GM20431 (cell line): Measurements from ENCODE around the gene ALAS1.

ENCODE experiments used
- in situ Hi-C: fragments of 300-500 bp; cut with MseI, MboI; formaldehyde crosslinking; loops from one replicate; pipeline ENCODE4 v1.15.0; 2020; ENCODE audit warnings: low sequenced_read_pairs; ENCODE audit not compliant: unreplicated experiment

Gene ALAS1

DNA sequence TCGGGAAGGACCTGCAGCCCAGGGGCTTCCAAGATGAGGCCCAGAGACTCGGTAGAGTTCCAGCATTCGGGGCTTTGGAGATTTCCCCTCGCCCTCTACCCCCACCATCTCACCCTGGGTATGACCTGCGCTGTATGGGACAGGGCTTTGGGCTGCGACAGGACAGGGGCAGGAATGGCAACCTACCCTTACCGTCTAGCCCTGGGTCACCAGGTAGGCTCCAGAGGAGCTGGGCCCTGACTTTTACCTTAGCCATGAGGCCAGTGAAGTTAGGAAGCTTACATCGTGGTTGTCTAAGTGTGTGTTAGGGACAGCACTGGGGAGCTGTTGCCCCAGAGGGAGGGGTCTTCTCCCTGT lies 48.3 kb downstream of the ALAS1 start:
- in situ Hi-C loops = no loop called here

- in situ Hi-C loops = no loop called here
Observed at GRCh38 chr3:52246728-52247408, 48.9 kb downstream of the ALAS1 start.

DNA sequence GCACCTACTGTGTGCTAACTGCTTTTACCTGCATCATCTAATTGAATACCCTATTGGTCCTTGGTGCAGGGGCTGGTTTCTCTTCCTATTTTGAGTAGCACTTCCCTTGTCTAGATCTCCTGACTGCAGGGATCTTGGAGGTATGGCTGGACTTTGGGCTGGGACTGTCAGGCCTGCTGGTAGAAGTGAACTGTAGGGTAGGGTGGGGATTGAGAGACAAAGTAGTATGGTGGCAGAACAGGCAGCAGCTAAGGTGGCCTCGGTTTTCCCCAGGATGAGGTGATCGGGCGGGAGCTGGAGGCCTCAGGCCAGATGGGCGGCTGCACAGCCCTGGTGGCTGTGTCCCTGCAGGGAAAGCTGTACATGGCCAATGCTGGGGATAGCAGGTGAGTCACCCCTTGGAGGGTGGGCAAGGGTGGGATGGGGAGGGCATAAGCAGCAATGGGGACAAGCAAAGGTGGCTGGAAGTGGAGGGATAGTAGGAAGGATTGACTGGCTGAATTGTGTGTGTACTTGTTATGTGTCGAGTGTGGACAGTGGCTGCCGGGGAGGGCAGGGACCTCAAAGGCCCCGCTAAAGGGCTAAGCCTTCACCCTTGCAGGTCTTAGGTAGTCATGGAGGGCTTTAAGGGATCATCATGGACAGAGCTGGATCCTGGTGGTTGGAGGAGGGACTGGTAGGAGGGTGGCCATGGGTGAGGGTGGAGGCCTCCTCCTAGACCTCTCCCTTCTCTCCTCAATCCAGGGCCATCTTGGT lies 49.6 kb downstream of the ALAS1 start:
- in situ Hi-C loops = no loop called here

DNA sequence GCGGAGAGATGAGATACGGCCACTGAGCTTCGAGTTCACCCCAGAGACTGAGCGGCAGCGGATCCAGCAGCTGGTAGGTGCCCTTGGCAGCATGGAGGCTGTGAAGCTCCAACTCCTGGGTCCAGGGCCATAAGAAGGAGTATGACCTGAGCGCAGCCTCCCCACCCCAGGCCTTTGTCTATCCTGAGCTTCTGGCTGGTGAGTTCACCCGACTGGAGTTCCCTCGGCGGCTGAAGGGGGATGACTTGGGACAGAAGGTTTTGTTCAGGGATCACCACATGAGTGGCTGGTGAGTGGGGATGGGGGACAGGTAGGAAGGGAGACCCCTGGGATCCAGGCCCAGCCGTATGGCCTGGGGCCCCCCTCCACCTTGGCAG lies 50.2 kb downstream of the ALAS1 start:
- in situ Hi-C loops = no loop called here

DNA sequence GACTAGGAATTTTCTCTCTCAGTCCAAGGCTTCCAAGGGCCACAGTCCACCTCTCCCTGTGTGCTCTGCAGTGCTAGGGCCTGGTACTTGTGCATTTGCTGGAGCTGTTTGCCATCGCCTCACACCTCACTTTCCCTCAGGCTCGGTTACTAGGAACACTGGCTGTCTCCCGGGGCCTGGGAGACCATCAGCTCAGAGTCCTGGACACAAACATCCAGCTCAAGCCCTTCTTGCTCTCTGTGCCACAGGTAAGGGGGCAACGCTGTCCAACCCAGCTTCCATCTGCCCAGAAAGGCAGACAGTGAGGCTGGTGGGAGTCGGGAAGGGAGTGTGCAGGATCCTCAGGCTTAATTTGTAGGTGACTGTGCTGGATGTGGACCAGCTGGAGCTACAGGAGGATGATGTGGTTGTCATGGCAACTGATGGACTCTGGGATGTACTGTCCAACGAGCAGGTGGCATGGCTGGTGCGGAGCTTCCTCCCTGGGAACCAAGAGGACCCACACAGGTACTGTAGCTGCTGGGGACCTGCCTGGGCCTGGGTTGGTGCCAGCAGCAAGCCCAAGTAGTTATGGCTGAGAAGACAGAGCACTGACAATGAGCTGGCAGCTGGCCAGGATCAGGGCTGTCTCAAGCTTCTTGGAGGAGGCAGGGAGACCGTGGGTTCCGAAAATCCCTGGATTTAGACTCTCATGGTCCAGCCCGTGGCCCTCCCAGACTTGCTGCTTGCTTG lies 51.0 kb downstream of the ALAS1 start:
- in situ Hi-C loops = no loop called here

DNA sequence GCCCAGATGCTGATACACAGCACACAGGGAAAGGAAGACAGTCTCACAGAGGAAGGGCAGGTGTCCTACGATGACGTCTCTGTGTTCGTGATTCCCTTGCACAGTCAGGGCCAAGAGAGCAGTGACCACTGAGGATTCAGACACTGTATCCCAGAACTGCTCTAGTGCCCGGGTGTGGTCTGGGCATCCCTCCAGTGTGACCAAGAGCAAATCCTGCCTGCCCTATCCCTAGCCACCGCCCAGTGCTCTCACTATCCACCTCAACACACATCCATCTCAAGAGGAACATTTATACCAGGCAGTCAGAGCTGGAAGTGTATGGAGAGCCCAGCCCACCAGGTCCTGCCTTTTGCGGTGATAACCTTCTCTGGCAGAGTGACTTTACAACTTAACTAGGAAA lies 51.7 kb downstream of the ALAS1 start:
- in situ Hi-C loops = no loop called here

GRCh38 chr3:52250122-52250521 lies 52.2 kb downstream of the ALAS1 start:
- in situ Hi-C loops = no loop called here

DNA sequence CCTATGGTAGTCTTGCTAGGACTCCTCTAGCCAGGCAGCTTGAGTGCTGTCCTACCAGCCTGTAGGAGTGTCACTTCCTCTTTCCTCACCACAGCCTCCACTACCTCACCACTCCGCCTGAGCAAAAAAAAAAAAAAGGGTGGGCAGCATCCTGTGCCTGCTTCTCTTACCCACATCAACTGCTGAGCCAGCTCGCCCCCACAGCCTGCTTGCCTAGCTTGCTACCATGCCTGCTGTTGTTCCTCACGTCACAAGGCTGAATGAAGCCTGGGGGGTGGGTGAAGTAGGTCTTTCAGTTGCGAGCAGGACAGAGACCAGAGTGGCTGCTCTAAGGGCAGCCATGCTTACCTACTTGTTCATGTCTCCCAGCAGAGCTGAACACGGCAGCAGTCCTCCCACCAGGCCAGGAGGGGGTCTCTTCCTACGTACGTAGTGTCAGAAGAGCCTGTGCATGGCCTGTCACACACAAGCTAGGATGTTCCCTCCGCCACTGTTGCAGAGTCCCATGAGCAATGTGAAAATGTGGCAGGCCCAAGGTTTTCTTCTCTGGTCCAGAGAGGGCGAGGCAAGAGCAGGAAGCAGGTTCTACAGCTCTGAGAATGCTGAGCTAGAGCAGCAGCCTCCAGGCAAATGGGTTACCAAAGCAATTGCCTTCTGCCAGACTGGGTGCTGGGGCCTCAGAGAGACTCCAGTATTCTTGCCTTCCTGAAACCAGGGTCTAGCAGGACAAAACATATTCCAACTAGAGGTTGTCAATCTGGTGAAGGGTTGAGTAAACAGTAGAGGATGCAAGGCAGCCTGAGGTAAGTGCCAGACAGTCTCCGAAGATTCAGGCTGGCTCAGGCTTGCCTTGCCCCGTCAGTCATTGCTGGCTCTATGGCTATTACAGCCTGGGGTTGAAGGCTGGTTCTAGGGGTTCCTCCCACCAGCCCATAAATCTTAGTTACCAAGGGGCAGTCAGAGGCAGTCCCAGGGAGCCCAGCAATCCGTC lies 55.6 kb downstream of the ALAS1 start:
- in situ Hi-C loops = no loop called here

DNA sequence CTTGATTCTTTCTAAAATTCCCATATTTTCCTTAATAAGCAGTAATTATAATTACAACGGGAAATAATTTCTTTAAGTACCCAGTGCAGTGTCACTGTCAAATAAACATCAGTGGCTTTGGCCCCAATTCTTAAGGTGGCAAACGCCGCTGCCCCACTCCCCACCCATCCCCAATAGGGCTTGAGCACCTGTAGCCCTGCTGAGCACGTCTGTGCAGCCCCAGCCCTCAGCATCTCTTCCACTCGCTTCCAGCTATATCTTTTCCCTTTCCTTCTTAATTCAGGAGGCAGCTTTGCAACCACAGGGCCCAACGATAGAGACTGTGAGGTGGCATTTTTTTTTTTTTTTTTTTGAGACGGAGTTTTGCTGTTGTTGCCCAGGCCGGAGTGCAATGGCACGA lies 56.6 kb downstream of the ALAS1 start:
- in situ Hi-C loops = no loop called here

DNA sequence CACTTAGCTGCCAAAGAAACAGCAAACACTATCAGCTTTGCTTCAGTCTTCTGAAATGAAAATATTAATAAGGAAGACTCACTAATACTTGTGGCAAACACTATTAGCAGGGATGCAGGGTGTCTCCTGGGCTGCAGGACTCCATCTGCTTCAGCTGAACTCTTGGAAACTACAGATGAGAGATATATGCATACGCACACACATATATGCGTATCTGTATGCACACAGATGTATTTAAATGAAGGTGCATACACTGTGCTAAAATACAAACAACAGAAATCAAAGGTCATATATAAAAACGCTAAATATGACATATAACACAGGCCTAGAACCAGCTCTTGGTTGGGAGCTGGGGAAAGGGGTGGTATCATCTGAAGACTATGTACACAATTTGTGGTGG lies 58.2 kb downstream of the ALAS1 start:
- in situ Hi-C loops = no loop called here

- in situ Hi-C loops = no loop called here
Observed at GRCh38 chr3:52256622-52257021, 58.7 kb downstream of the ALAS1 start.

DNA sequence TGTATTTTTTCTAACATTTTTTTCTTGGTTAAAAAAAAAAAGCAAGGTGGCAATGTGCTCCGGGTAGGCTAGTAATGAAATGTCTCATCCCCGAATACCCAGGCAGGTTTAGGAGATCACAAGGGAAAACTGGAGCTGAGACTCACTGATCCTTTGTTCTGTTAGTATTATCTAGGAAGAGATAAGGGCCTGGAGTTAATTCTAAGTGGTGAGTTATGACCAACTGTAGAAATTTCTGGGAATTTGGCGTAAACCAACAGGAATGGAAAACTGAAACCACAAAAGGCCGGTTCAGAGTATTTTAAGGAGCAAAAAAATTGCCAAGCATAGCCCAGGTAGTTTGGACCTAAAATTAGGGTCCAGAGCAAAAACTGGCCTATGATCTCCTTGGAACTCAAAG lies 60.0 kb downstream of the ALAS1 start:
- in situ Hi-C loops = no loop called here

GRCh38 chr3:52259035-52259434 lies 61.1 kb downstream of the ALAS1 start:
- in situ Hi-C loops = no loop called here

GRCh38 chr3:52259448-52259847 lies 61.5 kb downstream of the ALAS1 start:
- in situ Hi-C loops = no loop called here

- in situ Hi-C loops = no loop called here
Observed at GRCh38 chr3:52262447-52262846, 64.5 kb downstream of the ALAS1 start.
